Measurements from ENCODE around the gene TMEM179B.
"Not testable (repeated sequence)": the region's sequence is repeated elsewhere in the genome, so short reads cannot be mapped to it uniquely, and the experiment has no call there.

The TMEM179B gene, protein sequence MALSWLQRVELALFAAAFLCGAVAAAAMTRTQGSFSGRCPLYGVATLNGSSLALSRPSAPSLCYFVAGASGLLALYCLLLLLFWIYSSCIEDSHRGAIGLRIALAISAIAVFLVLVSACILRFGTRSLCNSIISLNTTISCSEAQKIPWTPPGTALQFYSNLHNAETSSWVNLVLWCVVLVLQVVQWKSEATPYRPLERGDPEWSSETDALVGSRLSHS

DNA sequence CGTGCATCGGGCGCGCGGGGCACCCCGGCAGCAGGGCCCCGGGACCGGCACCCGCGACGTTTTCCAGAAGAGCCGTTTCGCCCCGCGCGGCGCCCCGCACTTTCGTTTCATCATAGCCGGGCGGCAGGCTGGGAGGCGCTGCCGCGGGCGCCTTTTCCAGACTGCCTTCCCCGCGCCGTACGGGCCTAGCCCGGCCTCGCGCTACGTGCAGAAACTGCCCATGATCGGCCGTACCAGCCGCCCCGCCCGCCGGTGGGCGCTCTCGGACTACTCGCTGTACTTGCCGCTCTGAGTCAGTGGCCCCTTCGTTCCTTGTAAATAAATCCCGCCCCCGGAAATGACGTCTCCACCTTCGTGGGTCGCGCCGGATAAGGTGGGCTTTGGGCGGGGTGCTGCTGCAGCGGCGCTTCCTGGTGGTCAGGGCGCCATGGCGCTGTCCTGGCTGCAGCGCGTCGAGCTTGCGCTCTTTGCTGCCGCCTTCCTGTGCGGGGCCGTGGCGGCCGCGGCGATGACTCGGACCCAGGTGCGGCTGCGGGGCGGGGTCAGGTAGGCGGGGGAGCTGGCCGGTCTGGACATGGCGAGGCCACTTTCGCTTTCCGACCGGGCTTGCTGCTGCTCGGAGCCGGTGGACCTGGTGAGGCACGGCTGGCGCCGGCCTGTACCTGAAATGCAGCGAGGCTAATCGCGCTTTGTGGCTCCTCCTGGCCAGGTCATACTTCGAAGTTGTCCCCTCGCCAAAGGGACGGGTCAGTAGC is at the start of gene TMEM179B:
Gene TMEM179B, plus strand, starts transcription at position 398 of the 755 bp plus-strand sequence. Its CDS starts 30 bp downstream, at position 428.
- DNase-seq (ENCODE audit: low spot score): peak; percentile 98

DNA sequence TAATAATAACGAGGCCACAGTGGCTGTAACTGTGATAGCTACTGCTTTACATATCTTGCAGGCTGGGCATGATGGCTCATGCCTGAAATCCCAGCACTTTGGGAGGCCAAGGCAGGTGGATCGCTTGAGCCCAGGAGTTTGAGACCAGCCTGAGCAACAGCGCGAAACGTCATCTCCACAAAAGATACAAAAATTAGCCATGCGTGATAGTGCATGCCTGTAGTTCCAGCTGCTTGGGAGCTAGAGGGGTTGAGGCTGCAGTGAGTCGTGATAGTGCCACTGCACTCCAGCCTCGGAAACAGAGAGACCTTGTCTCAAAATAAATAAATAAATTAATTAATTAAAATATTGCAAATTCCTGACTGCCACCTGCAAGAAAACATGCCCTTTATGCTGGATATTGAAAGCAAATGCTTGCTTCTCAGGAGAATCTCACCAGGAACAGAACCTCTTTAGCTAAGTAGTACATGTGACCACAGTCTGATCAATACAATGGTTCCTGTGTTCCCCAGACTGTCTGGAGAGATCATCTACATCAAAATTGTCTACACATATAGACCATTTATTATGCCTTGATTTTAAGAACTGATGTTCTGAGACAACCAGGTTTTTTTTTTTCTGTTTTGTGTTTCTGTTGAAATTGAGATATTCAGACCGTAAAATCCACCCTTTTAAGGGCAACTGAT is 39.6 kb upstream of the TMEM179B start:
- TF ChIP-seq, protein P1, sequence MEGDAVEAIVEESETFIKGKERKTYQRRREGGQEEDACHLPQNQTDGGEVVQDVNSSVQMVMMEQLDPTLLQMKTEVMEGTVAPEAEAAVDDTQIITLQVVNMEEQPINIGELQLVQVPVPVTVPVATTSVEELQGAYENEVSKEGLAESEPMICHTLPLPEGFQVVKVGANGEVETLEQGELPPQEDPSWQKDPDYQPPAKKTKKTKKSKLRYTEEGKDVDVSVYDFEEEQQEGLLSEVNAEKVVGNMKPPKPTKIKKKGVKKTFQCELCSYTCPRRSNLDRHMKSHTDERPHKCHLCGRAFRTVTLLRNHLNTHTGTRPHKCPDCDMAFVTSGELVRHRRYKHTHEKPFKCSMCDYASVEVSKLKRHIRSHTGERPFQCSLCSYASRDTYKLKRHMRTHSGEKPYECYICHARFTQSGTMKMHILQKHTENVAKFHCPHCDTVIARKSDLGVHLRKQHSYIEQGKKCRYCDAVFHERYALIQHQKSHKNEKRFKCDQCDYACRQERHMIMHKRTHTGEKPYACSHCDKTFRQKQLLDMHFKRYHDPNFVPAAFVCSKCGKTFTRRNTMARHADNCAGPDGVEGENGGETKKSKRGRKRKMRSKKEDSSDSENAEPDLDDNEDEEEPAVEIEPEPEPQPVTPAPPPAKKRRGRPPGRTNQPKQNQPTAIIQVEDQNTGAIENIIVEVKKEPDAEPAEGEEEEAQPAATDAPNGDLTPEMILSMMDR (IDR thresholded peaks at IDR 0.05; ENCODE audit: borderline replicate concordance, control extremely low read depth, extremely low read depth, insufficient read depth, missing control alignments): no peak

More for the DNA sequence above, at the start of gene TMEM179B:
- TF ChIP-seq, protein P1 (IDR thresholded peaks at IDR 0.05; ENCODE audit: borderline replicate concordance, control extremely low read depth, extremely low read depth, insufficient read depth, missing control alignments): peak; percentile 79
- in situ Hi-C loops (cut with MboI; ENCODE audit: low sequenced_read_pairs, unreplicated experiment): no loop called here

DNA sequence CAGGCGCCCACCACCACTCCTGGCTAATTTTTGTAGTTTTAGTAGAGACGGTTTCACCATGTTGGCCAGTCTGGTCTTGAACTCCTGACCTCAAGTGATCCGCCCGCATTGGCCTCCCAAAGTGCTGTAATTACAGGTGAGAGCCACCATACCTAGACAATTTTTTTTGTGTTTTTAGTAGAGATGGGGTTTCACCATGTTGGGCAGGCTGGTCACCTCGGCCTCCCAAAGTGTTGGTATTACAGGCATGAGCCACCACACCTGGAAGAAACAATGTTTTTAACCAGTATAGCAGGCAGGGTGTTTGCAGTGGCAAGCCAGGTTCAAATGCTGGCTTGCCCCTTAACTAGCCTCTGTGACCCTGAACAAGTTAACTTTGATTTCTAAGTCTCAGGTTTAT is 37.3 kb upstream of the TMEM179B start:
- DNase-seq (ENCODE audit: low spot score); in situ Hi-C loops (cut with MboI; ENCODE audit: low sequenced_read_pairs, unreplicated experiment): not testable (repeated sequence)

More for the DNA sequence above, 39.6 kb upstream of the TMEM179B start:
- no peak for DNase-seq (ENCODE audit: low spot score)
- in situ Hi-C loops (cut with MboI; ENCODE audit: low sequenced_read_pairs, unreplicated experiment): no loop called here

DNA sequence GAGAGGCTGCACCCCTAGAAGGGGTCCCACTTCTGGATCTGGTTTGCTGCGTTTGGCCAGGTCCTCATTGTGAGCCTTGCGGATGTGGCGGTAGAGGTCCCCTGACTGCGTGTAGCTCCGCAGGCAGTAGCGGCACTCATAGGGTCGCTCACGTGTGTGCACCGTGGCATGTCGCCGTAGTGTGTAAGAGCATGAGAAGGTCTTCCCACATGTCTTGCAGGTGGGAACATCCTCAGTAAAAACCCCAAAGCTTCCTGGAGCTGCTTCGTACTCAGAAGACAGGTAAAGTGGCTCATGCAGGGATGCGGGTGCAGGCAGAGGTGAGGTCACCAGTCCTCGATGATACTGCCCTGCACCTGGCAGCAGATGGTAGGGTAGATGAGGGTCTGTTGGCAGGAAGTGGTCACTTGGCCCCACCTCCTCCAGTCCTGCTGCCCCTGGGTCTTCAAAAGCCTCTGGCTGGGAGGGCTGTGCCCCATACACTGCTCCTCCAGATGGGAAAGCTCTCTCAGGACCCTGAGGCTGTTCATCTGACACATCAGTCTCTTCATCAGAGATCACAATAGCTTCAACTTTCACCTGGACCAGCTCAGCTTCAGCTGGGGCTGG is 34.9 kb upstream of the TMEM179B start:
- TF ChIP-seq, protein P1 (IDR thresholded peaks at IDR 0.05; ENCODE audit: borderline replicate concordance, control extremely low read depth, extremely low read depth, insufficient read depth, missing control alignments): no peak
- DNase-seq (ENCODE audit: low spot score): no peak
- in situ Hi-C loops (cut with MboI; ENCODE audit: low sequenced_read_pairs, unreplicated experiment): no loop called here

DNA sequence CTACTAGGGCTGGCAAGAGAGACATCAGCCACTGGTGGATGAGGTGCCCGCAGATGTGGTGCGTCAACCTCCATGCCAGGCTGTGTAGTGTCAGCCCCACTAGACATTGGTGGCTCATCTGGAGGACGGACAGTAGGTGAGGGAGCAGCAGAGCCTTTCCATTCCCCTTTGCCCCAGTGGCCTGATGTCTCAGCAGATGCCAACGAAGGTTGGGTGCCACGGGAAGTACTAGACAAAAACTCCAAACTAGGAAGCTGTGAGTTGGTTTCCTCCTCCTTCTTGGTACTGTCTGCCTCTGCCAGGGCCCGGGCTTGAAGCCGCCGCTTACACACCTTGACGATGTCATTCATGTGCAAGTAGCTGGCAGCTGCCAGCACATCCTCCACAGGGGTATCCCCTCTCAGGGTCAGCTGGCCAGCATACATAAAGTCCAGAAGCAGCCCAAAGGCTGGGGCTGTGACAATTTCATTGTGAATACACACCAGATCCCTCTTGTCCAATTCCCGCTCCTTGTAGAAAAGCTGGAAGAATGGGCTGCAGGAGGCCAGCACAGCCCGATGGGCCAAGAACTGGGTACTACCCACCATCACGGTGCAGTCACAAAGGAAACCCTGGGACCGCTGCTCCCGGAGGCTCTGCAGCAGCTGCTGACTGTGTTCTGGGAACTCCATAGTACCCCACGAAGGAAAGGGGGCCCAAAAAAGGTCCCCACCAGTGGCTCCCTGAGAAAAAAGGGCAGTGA is 34.0 kb upstream of the TMEM179B start:
- no peak for DNase-seq (ENCODE audit: low spot score)
- TF ChIP-seq, protein P1 (IDR thresholded peaks at IDR 0.05; ENCODE audit: borderline replicate concordance, control extremely low read depth, extremely low read depth, insufficient read depth, missing control alignments): no peak
- in situ Hi-C loops (cut with MboI; ENCODE audit: low sequenced_read_pairs, unreplicated experiment): no loop called here

DNA sequence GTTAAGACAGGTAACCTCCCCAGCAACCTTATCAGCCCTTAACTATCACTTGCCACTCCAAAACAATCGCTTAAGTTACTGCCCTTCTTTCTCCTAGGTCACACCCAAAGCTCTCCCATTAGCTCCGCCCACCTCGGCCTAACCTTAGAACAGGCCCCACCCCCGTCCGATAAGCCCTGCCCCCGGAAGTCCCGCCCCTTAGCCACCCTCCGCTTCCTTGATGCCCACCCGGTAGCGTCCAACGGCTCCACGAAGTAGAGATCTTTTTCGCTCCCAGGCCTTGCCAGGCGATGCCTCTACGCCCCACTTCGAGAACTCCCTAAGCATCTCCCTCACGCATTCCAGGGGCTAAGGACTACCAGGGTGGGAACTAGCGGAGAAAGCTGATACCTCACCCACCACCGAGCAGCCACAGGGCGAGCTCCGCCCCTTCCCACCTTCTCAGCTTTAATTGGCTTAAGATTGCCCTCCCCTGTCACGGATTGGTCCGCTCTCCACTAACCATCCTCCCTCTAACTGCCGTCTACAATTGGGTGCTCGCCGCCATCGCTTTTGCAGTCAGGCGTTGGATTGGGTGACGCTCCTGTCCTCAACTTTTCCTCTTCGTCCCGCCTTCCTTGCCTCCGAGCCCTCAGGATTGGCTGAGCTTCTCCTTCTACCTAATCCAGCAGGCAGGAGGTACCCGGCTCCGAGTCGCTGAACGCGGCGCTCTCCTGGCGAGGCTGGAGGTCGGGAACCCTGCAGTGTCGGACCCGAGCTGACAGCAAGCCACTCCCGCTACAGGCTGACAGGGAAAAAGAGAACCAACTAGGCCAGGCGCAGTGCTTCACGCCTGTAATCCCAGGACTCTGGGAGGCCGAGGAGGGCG is 33.2 kb upstream of the TMEM179B start, which contains the start of gene ZBTB3:
Gene ZBTB3, minus strand, starts transcription at position 425 of the 868 bp plus-strand sequence. CDS start 496 bp downstream, outside the sequence.
- in situ Hi-C loops (cut with MboI; ENCODE audit: low sequenced_read_pairs, unreplicated experiment): no loop called here
- peak; percentile 95 for DNase-seq (ENCODE audit: low spot score)
- TF ChIP-seq, protein P1 (IDR thresholded peaks at IDR 0.05; ENCODE audit: borderline replicate concordance, control extremely low read depth, extremely low read depth, insufficient read depth, missing control alignments): no peak

Data from GM13976 (cell line).